GM23338 (cell line): ENCODE data around the gene SH3TC1. TPM values are rescaled to one million over a fixed set of nuclear protein-coding genes. Genes with fewer than 3 reads are reported as not detected.

Experiments used
- ATAC-seq: fragments of 200-7000 bp; cut with Tn5 transposase; 3 replicates; pipeline ENCODE4 v1.9.1; 2020
- DNase-seq: peaks from one replicate; pipeline ENCODE4 v3.0.0-alpha.2; 2015; ENCODE audit warnings: low spot score
- H2AFZ ChIP-seq: fragments of 200-600 bp; sonication (generic); 2 replicates; pipeline ENCODE4 v1.8.0; 2016; ENCODE audit warnings: antibody characterized with exemption, mild to moderate bottlenecking, moderate library complexity
- H3F3A ChIP-seq: fragments of 200-600 bp; sonication (generic); replicated peaks from 2 replicates; pipeline ENCODE4 v1.8.0; 2017; ENCODE audit warnings: antibody characterized with exemption, mixed run types, low read depth
- H3K27ac ChIP-seq: fragments of 200-600 bp; sonication (generic); 2 replicates; pipeline ENCODE4 v1.6.1; 2016; ENCODE audit warnings: low read depth
- H3K27me3 ChIP-seq: fragments of 200-600 bp; sonication (generic); 2 replicates; pipeline ENCODE4 v1.8.0; 2016; ENCODE audit warnings: mild to moderate bottlenecking, mixed run types, moderate library complexity; ENCODE audit not compliant: insufficient read depth
- H3K36me3 ChIP-seq: fragments of 200-600 bp; sonication (generic); 2 replicates; pipeline ENCODE4 v1.8.0; 2016; ENCODE audit warnings: mild to moderate bottlenecking; ENCODE audit not compliant: insufficient read depth
- H3K4me1 ChIP-seq: fragments of 200-600 bp; sonication (generic); 2 replicates; pipeline ENCODE4 v1.8.0; 2016; ENCODE audit warnings: mild to moderate bottlenecking, moderate library complexity; ENCODE audit not compliant: insufficient read depth
- H3K4me2 ChIP-seq: fragments of 200-600 bp; sonication (generic); 2 replicates; pipeline ENCODE4 v1.7.1; 2017; ENCODE audit warnings: mixed run types
- H3K4me3 ChIP-seq: fragments of 200-600 bp; sonication (generic); 2 replicates; pipeline ENCODE4 v1.6.1; 2016; ENCODE audit warnings: mixed run types
- H3K79me2 ChIP-seq: fragments of 200-600 bp; sonication (generic); replicated peaks from 2 replicates; pipeline ENCODE4 v1.8.0; 2017; ENCODE audit warnings: mild to moderate bottlenecking; ENCODE audit not compliant: insufficient read depth
- H3K9me2 ChIP-seq: fragments of 200-600 bp; sonication (generic); 2 replicates; pipeline ENCODE4 v1.8.0; 2017; ENCODE audit not compliant: insufficient read depth
- H4K20me1 ChIP-seq: fragments of 200-600 bp; sonication (generic); replicated peaks from 2 replicates; pipeline ENCODE4 v1.8.0; 2017; ENCODE audit warnings: mild to moderate bottlenecking; ENCODE audit not compliant: insufficient read depth
- H3K27ac Mint-ChIP-seq: 2 replicates; pipeline ENCODE4 v1.8.0; 2020; ENCODE audit warnings: inconsistent platforms, mild to moderate bottlenecking, moderate library complexity, mixed read lengths
- H3K27me3 Mint-ChIP-seq: 3 replicates; pipeline ENCODE4 v1.8.0; 2022; ENCODE audit warnings: low read depth, mild to moderate bottlenecking, moderate library complexity, mixed read lengths, inconsistent platforms; ENCODE audit not compliant: insufficient read depth, poor library complexity
- H3K36me3 Mint-ChIP-seq: 3 replicates; pipeline ENCODE4 v1.8.0; 2021; ENCODE audit warnings: low read depth, mild to moderate bottlenecking, inconsistent platforms, moderate library complexity, mixed read lengths
- H3K4me1 Mint-ChIP-seq: 3 replicates; pipeline ENCODE4 v1.8.0; 2020; ENCODE audit warnings: mild to moderate bottlenecking, inconsistent platforms, mixed read lengths
- H3K4me3 Mint-ChIP-seq: 3 replicates; pipeline ENCODE4 v1.8.0; 2021; ENCODE audit warnings: moderate library complexity, mild to moderate bottlenecking, inconsistent platforms, mixed read lengths
- H3K9me3 Mint-ChIP-seq: 3 replicates; pipeline ENCODE4 v1.8.0; 2020; ENCODE audit warnings: moderate library complexity, mild to moderate bottlenecking, inconsistent platforms, mixed read lengths
- CREB1 ChIP-seq: fragments of 250-450 bp; sonication (Bioruptor Pico); IDR thresholded peaks from 2 replicates; pipeline ENCODE4 v1.5.0; 2020; ENCODE audit warnings: low read depth, mild to moderate bottlenecking, moderate library complexity
- EZH2 ChIP-seq: fragments of 200-600 bp; sonication (generic); IDR thresholded peaks from one replicate; pipeline ENCODE4 v1.8.0; 2017; ENCODE audit warnings: antibody characterized with exemption, mild to moderate bottlenecking, low read depth; ENCODE audit not compliant: unreplicated experiment
- EZH2phosphoT487 ChIP-seq: fragments of 200-600 bp; sonication (generic); IDR thresholded peaks from one replicate; pipeline ENCODE4 v1.8.1; 2018; ENCODE audit warnings: antibody characterized with exemption; ENCODE audit not compliant: unreplicated experiment
- NANOG ChIP-seq: IDR thresholded peaks from 2 replicates; pipeline ENCODE4 v1.6.1; 2016; ENCODE audit warnings: antibody characterized with exemption, borderline replicate concordance
- POLR2AphosphoS5 ChIP-seq: IDR thresholded peaks from 2 replicates; pipeline ENCODE4 v1.6.1; 2016; ENCODE audit warnings: antibody characterized with exemption, low read depth
- STAT1 ChIP-seq: IDR thresholded peaks from one replicate; pipeline ENCODE4 v1.6.1; 2016; ENCODE audit warnings: antibody characterized with exemption; ENCODE audit not compliant: unreplicated experiment
- ZNF114 ChIP-seq: fragments of 250-450 bp; sonication (Bioruptor Pico); IDR thresholded peaks from 2 replicates; pipeline ENCODE4 v1.5.0; 2020; ENCODE audit warnings: mild to moderate bottlenecking, moderate library complexity
- ZNF331 ChIP-seq: fragments of 250-450 bp; sonication (Bioruptor Pico); IDR thresholded peaks from 2 replicates; pipeline ENCODE4 v1.5.0; 2020; ENCODE audit warnings: low read depth, mild to moderate bottlenecking, moderate library complexity
- polyA plus RNA-seq: library from polyadenylated mRNA; unstranded; fragments of >200 nt; fragmentation: Nextera tagmentation; extraction: Ambion mirVana; gene quantifications from 2 replicates; pipeline ENCODE4 v1.2.1, GENCODE V29; 2016
- total RNA-seq: library from RNA; depleted of rRNA; stranded (reverse); fragments of >200 nt; shearing (Covaris generic); gene quantifications from 2 replicates; pipeline ENCODE4 v1.2.3, GENCODE V29; 2014
- TF ChIP-seq, protein P1 (sequence below), 2 experiments: fragments of 200-600 bp in 1 of 2; sonication (generic) in 1 of 2; conservative IDR thresholded peaks; 2 replicates each; pipeline versions ENCODE4 v1.5.1 to v1.6.1; 2016 to 2017; ENCODE audit warnings: antibody characterized with exemption in 2 of 2, low read depth in 2 of 2, mild to moderate bottlenecking in 2 of 2, moderate library complexity in 1 of 2
- TF ChIP-seq, protein P2 (sequence below): IDR thresholded peaks from one replicate; pipeline ENCODE4 v1.6.1; 2018; ENCODE audit warnings: antibody characterized with exemption; ENCODE audit not compliant: unreplicated experiment
- TF ChIP-seq, protein P3 (sequence below): IDR thresholded peaks from 2 replicates; pipeline ENCODE4 v1.6.1; 2016; ENCODE audit warnings: antibody characterized with exemption
- TF ChIP-seq, protein P4 (sequence below): fragments of 250-450 bp; sonication (Bioruptor Pico); IDR thresholded peaks from 2 replicates; pipeline ENCODE4 v1.5.0; 2020; ENCODE audit warnings: mild to moderate bottlenecking, moderate library complexity

SH3TC1 gene
- total and polyA plus RNA-seq, 2 experiments from 2014 or later: 0.07 TPM; not detected in 1

DNA sequence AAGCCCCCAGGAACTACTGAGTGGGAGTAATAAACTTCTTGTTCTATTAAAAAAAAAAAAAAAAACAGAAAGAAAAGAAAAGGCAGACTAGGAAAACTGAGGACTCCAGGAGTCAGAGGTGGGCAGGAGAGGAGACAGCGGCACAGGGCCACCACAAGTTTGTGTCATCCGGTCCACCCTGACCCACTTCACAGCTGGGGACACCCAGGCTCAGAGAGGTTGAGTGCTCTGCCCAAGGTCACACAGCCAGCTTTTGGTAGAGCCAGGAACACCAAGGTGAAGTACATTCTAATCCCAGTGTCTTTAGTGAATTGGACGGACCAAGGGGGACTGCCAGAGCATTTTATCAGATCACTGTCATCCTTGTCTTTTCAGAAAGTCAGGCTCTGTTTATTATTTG lies 24.1 kb upstream of the SH3TC1 start (continued):
- TF ChIP-seq POLR2AphosphoS5: no peak
- TF ChIP-seq STAT1: no peak
- no peak for TF ChIP-seq ZNF114 (CRISPR knock-in tag)
- TF ChIP-seq, protein P1, sequence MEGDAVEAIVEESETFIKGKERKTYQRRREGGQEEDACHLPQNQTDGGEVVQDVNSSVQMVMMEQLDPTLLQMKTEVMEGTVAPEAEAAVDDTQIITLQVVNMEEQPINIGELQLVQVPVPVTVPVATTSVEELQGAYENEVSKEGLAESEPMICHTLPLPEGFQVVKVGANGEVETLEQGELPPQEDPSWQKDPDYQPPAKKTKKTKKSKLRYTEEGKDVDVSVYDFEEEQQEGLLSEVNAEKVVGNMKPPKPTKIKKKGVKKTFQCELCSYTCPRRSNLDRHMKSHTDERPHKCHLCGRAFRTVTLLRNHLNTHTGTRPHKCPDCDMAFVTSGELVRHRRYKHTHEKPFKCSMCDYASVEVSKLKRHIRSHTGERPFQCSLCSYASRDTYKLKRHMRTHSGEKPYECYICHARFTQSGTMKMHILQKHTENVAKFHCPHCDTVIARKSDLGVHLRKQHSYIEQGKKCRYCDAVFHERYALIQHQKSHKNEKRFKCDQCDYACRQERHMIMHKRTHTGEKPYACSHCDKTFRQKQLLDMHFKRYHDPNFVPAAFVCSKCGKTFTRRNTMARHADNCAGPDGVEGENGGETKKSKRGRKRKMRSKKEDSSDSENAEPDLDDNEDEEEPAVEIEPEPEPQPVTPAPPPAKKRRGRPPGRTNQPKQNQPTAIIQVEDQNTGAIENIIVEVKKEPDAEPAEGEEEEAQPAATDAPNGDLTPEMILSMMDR (conservative IDR thresholded peaks at IDR 0.05; ENCODE audit: low read depth in 2 of 2): no peak
- TF ChIP-seq EZH2: no peak
- TF ChIP-seq, protein P2, sequence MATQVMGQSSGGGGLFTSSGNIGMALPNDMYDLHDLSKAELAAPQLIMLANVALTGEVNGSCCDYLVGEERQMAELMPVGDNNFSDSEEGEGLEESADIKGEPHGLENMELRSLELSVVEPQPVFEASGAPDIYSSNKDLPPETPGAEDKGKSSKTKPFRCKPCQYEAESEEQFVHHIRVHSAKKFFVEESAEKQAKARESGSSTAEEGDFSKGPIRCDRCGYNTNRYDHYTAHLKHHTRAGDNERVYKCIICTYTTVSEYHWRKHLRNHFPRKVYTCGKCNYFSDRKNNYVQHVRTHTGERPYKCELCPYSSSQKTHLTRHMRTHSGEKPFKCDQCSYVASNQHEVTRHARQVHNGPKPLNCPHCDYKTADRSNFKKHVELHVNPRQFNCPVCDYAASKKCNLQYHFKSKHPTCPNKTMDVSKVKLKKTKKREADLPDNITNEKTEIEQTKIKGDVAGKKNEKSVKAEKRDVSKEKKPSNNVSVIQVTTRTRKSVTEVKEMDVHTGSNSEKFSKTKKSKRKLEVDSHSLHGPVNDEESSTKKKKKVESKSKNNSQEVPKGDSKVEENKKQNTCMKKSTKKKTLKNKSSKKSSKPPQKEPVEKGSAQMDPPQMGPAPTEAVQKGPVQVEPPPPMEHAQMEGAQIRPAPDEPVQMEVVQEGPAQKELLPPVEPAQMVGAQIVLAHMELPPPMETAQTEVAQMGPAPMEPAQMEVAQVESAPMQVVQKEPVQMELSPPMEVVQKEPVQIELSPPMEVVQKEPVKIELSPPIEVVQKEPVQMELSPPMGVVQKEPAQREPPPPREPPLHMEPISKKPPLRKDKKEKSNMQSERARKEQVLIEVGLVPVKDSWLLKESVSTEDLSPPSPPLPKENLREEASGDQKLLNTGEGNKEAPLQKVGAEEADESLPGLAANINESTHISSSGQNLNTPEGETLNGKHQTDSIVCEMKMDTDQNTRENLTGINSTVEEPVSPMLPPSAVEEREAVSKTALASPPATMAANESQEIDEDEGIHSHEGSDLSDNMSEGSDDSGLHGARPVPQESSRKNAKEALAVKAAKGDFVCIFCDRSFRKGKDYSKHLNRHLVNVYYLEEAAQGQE: no peak
- TF ChIP-seq EZH2phosphoT487: no peak

DNA sequence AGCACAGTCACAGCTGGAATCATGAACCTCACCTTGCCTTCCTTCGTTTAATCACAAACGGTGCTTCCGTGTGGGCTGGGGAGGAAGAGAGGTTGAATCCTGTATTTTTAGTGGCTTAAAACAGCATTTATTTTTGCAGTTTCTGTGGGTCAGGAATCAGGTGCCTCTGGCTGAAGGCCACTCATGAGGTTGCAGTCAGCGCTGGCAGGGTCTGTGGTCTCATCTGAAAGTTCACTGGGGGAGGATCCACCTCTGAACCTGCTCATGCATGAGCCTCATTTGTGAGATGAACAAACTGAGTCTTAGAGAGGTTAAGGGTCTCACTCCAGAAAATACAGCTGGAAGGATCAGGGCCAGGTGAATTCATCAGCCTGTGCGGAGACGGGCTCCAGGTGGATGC lies 23.4 kb upstream of the SH3TC1 start:
- Histone ChIP-seq H3F3A (peaks cover 4% of the 10 kb centered on the region; the same call in 1 of the 2 replicates), H3K27ac (no peak overlapping the region), H3K4me1 (no peaks in the 10 kb centered on the region), H3K9me2 (no peaks in the 10 kb centered on the region), H2AFZ (no peak overlapping the region), H3K4me2 (no peak overlapping the region), H3K27me3 (no peaks in the 10 kb centered on the region), H3K36me3 (no peaks in the 10 kb centered on the region), H3K4me3 (no peak overlapping the region), H3K79me2 (no peaks in the 10 kb centered on the region), H4K20me1 (no peaks in the 10 kb centered on the region)
- DNase-seq (no peak), ATAC-seq (no peak)
- Mint-ChIP-seq H3K27ac (no peak overlapping the region), H3K4me3 (no peak overlapping the region), H3K4me1 (0 out of 3 replicates have a peak, but pooled peaks cover 2% of the 10 kb centered on the region), H3K9me3 (no peaks in the 10 kb centered on the region), H3K36me3 (no peaks in the 10 kb centered on the region), H3K27me3 (no peaks in the 10 kb centered on the region)
- TF ChIP-seq, protein P3, sequence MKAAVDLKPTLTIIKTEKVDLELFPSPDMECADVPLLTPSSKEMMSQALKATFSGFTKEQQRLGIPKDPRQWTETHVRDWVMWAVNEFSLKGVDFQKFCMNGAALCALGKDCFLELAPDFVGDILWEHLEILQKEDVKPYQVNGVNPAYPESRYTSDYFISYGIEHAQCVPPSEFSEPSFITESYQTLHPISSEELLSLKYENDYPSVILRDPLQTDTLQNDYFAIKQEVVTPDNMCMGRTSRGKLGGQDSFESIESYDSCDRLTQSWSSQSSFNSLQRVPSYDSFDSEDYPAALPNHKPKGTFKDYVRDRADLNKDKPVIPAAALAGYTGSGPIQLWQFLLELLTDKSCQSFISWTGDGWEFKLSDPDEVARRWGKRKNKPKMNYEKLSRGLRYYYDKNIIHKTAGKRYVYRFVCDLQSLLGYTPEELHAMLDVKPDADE: no peak
- TF ChIP-seq ZNF331 (CRISPR knock-in tag) (no peak), EZH2 (no peak), NANOG (no peak), CREB1 (CRISPR knock-in tag) (no peak)
- TF ChIP-seq, protein P4, sequence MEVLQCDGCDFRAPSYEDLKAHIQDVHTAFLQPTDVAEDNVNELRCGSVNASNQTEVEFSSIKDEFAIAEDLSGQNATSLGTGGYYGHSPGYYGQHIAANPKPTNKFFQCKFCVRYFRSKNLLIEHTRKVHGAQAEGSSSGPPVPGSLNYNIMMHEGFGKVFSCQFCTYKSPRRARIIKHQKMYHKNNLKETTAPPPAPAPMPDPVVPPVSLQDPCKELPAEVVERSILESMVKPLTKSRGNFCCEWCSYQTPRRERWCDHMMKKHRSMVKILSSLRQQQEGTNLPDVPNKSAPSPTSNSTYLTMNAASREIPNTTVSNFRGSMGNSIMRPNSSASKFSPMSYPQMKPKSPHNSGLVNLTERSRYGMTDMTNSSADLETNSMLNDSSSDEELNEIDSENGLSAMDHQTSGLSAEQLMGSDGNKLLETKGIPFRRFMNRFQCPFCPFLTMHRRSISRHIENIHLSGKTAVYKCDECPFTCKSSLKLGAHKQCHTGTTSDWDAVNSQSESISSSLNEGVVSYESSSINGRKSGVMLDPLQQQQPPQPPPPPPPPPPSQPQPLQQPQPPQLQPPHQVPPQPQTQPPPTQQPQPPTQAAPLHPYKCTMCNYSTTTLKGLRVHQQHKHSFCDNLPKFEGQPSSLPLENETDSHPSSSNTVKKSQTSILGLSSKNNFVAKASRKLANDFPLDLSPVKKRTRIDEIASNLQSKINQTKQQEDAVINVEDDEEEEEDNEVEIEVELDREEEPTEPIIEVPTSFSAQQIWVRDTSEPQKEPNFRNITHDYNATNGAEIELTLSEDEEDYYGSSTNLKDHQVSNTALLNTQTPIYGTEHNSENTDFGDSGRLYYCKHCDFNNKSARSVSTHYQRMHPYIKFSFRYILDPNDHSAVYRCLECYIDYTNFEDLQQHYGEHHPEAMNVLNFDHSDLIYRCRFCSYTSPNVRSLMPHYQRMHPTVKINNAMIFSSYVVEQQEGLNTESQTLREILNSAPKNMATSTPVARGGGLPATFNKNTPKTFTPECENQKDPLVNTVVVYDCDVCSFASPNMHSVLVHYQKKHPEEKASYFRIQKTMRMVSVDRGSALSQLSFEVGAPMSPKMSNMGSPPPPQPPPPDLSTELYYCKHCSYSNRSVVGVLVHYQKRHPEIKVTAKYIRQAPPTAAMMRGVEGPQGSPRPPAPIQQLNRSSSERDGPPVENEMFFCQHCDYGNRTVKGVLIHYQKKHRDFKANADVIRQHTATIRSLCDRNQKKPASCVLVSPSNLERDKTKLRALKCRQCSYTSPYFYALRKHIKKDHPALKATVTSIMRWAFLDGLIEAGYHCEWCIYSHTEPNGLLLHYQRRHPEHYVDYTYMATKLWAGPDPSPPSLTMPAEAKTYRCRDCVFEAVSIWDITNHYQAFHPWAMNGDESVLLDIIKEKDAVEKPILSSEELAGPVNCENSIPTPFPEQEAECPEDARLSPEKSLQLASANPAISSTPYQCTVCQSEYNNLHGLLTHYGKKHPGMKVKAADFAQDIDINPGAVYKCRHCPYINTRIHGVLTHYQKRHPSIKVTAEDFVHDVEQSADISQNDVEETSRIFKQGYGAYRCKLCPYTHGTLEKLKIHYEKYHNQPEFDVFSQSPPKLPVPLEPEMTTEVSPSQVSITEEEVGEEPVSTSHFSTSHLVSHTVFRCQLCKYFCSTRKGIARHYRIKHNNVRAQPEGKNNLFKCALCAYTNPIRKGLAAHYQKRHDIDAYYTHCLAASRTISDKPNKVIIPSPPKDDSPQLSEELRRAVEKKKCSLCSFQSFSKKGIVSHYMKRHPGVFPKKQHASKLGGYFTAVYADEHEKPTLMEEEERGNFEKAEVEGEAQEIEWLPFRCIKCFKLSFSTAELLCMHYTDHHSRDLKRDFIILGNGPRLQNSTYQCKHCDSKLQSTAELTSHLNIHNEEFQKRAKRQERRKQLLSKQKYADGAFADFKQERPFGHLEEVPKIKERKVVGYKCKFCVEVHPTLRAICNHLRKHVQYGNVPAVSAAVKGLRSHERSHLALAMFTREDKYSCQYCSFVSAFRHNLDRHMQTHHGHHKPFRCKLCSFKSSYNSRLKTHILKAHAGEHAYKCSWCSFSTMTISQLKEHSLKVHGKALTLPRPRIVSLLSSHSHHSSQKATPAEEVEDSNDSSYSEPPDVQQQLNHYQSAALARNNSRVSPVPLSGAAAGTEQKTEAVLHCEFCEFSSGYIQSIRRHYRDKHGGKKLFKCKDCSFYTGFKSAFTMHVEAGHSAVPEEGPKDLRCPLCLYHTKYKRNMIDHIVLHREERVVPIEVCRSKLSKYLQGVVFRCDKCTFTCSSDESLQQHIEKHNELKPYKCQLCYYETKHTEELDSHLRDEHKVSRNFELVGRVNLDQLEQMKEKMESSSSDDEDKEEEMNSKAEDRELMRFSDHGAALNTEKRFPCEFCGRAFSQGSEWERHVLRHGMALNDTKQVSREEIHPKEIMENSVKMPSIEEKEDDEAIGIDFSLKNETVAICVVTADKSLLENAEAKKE (CRISPR knock-in tag): no peak
